ENCODE results near the gene ATP8B3.

ATP8B3 gene

DNA sequence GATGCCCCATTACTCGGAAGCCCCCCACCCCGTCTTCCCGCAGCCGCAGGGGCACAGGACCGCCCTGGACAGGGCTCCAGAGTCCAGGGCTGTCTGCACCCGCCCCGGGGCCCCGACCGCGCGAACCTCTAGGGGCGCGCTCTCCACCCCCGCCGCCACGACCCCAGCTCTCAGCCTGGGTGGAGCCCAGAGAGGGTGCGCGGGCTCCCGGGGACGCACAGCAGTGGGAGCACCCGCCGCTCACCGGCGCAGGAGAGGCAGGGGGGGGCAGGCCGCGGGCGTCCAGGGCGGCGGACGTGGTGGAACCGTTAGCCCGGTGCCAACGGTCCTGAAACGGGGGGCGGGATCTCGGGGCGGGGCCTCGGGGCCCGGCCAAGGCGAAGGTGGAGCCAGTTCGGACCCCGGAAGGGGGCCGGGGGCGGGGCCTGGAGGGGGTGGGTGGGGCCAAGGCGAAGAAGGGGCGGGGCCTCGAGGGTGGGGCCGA, at the start of gene ATP8B3:
TSS of gene ATP8B3 (minus strand) at position 335 of the 484 bp plus-strand sequence. CDS start 540 bp downstream, outside the sequence.
- no peak for FAIRE-seq

DNA sequence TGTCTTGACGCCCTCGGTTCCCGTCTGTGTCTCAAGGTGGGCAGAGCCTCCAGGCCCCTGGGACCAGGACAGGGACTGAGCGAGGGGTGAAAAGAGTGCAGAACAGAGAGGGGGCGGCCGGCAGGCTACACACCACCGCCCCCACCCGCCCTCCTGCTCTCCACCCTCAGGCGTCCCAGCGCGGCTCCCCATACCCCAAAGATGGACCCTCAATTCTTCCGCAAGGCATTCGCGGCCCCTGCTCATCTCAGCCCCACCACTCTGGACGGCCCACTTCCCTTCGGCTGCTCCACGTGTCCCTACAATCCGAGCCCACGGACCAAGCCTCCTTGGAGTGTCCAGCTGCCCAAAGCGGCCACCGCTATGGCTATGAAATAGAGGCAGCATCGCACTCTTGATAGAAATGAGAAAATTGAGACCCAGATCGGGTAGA, 49.5 kb upstream of the ATP8B3 start:
- FAIRE-seq: no peak

- no peak for FAIRE-seq
These were observed 48.9 kb upstream of the ATP8B3 start for GRCh38 chr19:1860821-1861598.

DNA sequence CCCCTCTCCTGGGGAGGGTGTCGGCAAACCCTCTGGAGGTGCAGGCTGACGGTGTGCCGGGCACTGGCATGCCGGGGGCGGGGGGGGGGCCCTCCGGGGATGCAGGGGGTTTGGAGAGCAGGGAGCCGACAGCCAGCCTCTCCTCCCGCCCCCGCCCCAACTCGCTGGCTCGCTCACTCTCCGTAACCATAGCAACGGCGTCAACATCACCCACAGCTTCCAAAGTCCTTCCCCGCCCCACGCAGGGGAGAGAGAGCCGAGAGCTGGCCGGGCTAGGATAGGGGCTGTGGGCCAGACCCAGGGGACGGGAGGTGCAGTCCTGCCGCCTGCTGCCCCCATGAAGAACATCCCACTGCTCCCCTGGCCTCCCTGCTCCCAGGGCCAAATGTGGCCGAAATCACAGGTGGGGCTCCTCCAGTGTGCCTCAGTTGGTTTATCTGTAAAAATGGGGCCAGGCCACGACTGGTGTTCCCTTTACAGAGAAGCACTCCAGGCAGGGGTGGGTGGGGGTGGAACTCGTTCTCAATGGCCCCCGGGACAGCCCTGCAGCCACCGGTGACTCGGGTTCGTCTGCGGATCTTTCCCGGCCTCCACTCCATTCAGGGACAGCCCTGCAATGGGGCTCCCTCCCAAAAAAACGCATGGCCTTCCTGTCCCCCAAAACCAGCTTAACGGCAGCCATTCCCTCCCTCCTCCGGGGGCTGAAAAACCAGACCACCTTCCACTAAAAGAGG, 48.1 kb upstream of the ATP8B3 start:
- peak; percentile 8 for FAIRE-seq

GRCh38 chr19:1859331-1859781, 47.3 kb upstream of the ATP8B3 start:
- FAIRE-seq: peak; percentile 89

DNA sequence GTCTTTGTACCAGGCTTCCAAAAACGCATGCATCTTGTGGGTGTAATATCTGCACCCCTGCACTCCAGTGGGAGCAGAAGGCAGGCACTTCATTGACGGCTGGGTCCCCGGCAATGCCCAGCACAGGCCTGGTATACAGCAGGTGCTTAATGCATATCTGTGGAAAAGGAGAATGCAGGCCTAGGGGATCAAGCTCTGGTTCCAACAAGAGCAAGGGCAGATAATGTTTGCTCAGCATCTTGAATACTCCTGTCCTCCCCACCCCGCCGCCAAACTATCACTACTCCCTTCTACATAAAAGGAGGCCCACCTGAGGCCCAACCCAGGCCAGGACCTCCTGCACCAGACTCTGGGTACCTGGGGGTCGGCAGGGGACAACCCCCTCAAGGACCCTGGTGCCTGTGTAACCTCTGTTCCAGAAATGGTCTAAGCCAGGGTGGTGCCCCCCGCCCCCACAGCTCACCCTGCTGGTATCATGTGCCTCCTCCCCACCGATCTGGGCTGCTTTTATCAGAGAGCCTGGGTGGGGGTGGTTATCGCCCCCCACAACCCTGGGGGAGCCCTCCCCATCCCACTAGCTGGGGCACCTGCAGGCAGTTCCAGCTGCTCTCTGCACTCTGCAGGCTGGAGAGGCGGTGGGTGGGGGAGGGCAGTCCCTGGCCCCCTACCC, 46.5 kb upstream of the ATP8B3 start:
- FAIRE-seq: no peak

DNA sequence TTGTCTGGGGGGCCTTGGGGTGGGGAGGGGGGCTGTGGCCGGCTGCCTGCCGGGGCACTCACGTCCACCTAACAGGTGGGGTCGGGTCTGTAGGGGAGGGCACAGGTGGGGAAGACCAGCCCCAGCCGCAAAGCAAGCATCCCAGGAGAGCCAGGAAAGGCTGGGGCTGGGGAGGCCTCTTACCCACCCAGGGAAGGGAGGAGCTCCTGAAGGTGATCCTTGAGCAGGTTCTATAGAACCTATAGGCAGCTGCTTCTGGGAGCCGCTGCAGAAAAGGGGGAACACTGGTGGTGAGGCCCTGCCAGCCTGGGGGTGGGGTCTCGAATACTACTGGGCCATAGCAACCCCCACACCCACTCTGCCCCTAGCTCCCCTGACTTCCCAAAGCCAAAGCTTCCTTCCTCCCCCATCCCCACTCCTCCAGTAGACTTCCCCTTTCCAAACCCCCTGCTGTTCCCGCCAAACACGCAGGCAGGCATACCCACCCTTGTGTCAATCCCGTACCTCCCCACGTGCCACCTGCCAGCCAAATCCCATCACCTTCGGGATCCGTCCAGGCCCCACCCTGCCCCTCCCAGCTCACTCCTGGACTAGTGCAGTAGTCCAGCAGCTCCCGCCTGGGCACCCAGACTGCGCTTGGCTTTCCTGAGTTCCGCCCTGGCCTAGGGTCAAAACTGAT, 45.7 kb upstream of the ATP8B3 start:
- peak; percentile 48 for FAIRE-seq

DNA sequence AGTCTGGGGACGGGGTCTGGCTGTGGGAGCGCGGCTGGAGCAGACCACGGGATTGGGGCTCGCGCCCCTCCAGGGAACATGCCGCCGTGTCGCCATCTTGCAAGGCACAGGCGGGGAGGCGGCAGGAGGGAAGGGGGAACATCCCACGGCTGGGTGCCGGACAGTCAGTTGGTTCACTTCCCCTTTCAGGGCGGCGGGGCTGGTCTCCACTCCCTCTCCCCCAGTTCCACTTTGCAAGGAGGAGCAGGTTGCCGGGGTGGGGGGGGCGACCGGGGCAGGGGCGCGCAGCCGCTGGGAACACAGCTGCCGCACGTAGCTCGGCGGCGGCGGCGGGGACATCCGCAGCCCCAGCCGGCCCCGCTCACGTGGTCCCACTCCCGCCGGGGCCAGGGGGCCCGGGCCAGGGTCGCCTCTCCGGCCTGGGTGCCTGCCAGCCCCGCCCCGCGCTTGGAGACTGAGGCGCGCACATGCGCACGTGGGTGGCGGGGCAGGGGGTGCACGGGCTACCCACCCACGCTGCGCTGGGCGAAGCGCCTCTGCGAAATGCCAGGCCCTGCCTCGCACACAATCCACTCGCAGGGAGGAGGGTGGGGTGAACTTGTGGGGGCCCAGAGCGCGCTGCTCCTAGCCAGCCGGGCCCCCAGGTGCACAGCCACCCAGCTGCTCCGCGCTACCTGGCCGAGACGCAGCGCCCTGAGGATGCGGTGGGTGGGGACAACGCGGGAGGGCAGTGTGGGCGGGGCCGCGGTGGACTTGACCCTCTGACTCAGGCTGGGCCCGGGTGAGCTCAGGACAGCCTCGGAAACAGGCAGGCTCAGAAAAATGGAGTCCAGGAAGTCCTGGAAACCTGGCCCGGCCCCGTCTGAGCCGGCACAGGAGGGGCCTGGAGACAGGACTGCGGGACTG, 44.9 kb upstream of the ATP8B3 start:
- FAIRE-seq: peak; percentile 19

DNA sequence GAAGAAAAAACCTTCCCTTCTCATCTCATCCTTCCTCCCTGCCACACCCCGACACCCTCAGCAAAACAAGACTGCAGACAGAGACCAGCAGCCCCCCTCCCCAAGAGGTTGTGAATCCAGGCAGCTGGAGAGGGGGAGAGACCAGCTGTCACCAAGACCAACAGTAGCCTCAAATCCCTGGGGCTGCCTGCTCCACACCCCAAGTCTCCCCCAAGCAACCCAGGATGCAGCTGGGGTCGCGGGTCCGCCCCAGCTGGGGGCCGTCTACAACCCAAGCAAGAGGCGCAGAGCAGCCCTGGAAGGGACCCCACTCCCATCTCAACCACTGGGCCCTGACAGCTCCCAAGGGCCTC, 44.2 kb upstream of the ATP8B3 start:
- FAIRE-seq: no peak

GRCh38 chr19:1855828-1856255, 43.8 kb upstream of the ATP8B3 start:
- no peak for FAIRE-seq

GRCh38 chr19:1855040-1855827, 43.2 kb upstream of the ATP8B3 start:
- FAIRE-seq: peak; percentile 93

GRCh38 chr19:1854542-1855039, 42.5 kb upstream of the ATP8B3 start:
- FAIRE-seq: no peak

DNA sequence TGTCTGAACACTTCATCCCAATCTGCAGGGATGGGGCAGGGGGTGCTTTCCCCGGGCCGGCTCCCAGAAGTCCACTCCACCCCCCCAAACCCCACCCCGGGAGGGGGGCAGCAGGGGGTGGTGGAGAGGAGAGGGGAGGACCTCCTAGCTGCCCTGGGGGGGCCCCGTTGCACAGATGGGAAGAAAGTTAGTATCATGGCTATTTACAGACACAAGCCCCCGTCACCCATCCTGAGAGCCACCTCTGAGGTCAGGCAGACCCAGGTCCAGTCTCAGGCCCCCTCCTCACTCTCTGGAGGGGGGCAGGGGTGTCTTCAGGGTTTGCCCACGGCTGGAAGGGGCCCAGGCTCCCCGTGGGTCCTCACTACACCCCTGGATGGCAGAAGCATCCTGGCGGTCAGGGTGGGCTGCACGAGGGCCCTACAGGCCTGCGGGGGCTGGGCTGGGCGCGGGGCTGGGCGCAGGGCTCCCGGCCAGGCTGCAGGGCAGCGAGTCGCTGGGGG, 42.0 kb upstream of the ATP8B3 start:
- FAIRE-seq: no peak

DNA sequence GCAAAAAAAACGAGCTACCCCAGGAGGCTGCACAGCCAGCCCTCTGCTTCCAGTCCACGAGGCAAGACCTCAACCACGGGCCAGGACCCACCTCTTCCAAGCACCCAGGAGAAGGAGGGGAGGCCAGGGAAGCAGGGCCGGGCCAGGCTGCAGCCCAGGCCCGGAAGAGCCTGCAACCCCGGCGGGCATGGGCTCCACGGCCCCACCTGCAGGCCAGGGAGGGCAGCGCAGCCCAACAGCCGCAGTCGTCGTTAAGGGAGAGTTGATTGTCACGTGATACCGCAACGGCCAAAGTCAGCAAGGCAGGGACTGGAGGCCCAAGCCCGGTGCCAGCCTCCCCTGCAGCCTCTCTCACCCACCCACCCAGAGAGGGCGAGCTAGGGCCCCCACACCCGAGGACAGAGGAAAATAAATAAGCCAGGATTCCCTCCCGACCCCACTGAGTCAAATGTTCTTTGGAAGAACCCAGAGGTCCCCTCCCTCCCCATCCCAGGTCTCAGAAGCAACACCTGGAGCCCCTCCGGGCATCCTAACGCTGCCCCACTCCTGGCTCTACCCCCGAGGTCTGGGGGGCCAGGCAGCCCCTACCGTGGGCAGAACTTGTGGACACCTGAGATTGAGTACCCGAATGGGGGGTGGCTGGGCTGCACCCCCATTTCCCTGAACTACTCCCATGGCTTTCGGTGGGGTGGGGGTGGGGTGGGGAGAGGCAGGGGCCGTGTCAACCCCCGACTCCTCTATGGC, 41.4 kb upstream of the ATP8B3 start:
- peak; percentile 94 for FAIRE-seq

GRCh38 chr19:1852581-1853128, 40.6 kb upstream of the ATP8B3 start:
- no peak for FAIRE-seq

GRCh38 chr19:1851654-1852580, 39.8 kb upstream of the ATP8B3 start:
- FAIRE-seq: no peak

DNA sequence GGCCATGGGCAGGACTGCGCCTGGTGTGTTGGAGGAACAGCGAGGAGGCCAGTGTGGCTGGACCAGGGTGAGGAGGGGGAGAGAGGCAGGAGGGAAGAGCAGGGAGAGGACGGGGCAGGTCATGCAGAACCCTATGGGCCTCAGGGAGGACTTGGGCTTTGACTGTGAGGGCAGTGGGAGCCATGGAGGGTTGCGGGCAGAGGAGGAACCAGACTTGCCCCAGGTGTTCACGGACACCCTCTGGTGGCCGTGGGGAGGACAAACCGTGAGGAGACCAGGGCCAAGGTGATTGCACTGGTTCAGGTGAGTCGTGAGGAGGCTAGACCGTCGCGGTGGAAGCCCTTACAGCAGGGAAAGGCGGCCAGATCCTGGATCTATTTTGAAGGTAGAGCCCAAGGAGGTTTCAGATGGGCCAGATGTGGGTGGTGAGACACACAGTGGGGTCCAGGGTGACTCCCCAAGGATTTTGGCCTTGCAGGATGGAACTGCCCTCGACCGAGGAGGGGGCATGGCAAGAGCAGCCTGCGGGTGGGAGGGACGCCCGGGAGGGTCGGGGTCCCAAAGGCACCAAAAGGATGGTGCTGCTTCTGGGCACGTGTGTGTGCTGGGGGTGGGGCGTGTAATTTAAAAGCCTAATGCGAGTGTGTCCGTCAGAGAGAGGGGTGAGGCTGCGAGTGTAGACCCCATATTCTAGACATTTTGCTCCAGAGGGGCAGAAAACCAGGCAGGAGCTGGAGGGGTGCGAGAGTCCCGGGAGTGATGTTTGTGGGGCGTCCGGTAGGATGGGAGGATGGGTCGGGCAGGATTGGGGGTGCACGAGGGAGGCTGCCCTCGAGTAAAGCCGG, 39.0 kb upstream of the ATP8B3 start:
- no peak for FAIRE-seq

All from G401.6 (cell line).